ENCODE data around the gene SF3B3. TPM values are rescaled to one million over a fixed set of nuclear protein-coding genes. Genes with fewer than 3 reads are reported as not detected.

The SF3B3 gene
- total RNA-seq, 1 experiment from 2014 or later, result 326 TPM

GRCh38 chr16:70534971-70535370, 11.4 kb downstream of the SF3B3 start:
- Histone ChIP-seq H3K4me2 (no peak overlapping the region), H4K20me1 (ENCODE audit: insufficient read depth) (peaks cover 85% of the 10 kb centered on the region), H3K4me1 (replicated peaks; ENCODE audit: insufficient read depth) (no peaks in the 10 kb centered on the region), H3K9me2 (ENCODE audit: insufficient read depth) (no peaks in the 10 kb centered on the region), H3K79me2 (ENCODE audit: low read depth) (peaks cover 88% of the 10 kb centered on the region), H2AFZ (no peak overlapping the region), H3F3A (ENCODE audit: insufficient read depth, low read depth) (peaks cover 53% of the 10 kb centered on the region), H3K36me3 (ENCODE audit: low read depth) (peaks cover 78% of the 10 kb centered on the region), H3K27me3 (ENCODE audit: insufficient read depth, low read depth) (no peaks in the 10 kb centered on the region), H3K9me3 (ENCODE audit: insufficient read depth, low read depth) (no peaks in the 10 kb centered on the region), H3K27ac (no peak overlapping the region), H3K4me3 (no peak overlapping the region)
- TF ChIP-seq CTCF (conservative IDR thresholded peaks at IDR 0.05) (no peak), EZH2 (IDR thresholded peaks at IDR 0.05; ENCODE audit: low read depth) (no peak)
- no peak for DNase-seq
- intact Hi-C loops (cut with micrococcal nuclease; ENCODE audit: unreplicated experiment), result no loop called here
- ChIA-PET CTCF (no interaction called here), POLR2A (ENCODE audit: unreplicated experiment) (no interaction called here)
- no TSS peak for BruUV-seq (replicated peaks)

- intact Hi-C loops (cut with micrococcal nuclease; ENCODE audit: unreplicated experiment), result no loop called here
- ChIA-PET POLR2A (ENCODE audit: unreplicated experiment) (no interaction called here), CTCF (no interaction called here)
- no peaks in the 10 kb centered on the region for H3K27me3 ChIP-seq (ENCODE audit: insufficient read depth, low read depth)
- no peak for DNase-seq
- H3K4me2 ChIP-seq, result no peak overlapping the region
- H2AFZ ChIP-seq, result no peak overlapping the region
- H3K9me3 ChIP-seq (ENCODE audit: insufficient read depth, low read depth), result no peaks in the 10 kb centered on the region
- no peak overlapping the region for H3K27ac ChIP-seq
- H3K4me1 ChIP-seq (replicated peaks; ENCODE audit: insufficient read depth), result no peaks in the 10 kb centered on the region
- no peaks in the 10 kb centered on the region for H3K9me2 ChIP-seq (ENCODE audit: insufficient read depth)
- no peak overlapping the region for H3K4me3 ChIP-seq
- peaks cover 86% of the 10 kb centered on the region for H4K20me1 ChIP-seq (ENCODE audit: insufficient read depth)
- TF ChIP-seq CTCF (conservative IDR thresholded peaks at IDR 0.05) (no peak), EZH2 (IDR thresholded peaks at IDR 0.05; ENCODE audit: low read depth) (no peak)
- H3K36me3 ChIP-seq (ENCODE audit: low read depth), result peaks cover 78% of the 10 kb centered on the region
- peaks cover 49% of the 10 kb centered on the region for H3F3A ChIP-seq (ENCODE audit: insufficient read depth, low read depth)
- peaks cover 73% of the 10 kb centered on the region for H3K79me2 ChIP-seq (ENCODE audit: low read depth)
- BruUV-seq (replicated peaks), result no TSS peak
Measured at GRCh38 chr16:70540994-70541393, 17.4 kb downstream of the SF3B3 start.

- Histone ChIP-seq H3K9me2 (ENCODE audit: insufficient read depth) (no peaks in the 10 kb centered on the region), H2AFZ (no peak overlapping the region), H3K79me2 (ENCODE audit: low read depth) (peaks cover 67% of the 10 kb centered on the region), H3K4me2 (no peak overlapping the region), H3K36me3 (ENCODE audit: low read depth) (peaks cover 66% of the 10 kb centered on the region), H4K20me1 (ENCODE audit: insufficient read depth) (peaks cover 87% of the 10 kb centered on the region), H3K4me3 (no peak overlapping the region), H3F3A (ENCODE audit: insufficient read depth, low read depth) (peaks cover 55% of the 10 kb centered on the region), H3K4me1 (replicated peaks; ENCODE audit: insufficient read depth) (peaks cover 18% of the 10 kb centered on the region), H3K9me3 (ENCODE audit: insufficient read depth, low read depth) (no peaks in the 10 kb centered on the region), H3K27ac (no peak overlapping the region), H3K27me3 (ENCODE audit: insufficient read depth, low read depth) (no peaks in the 10 kb centered on the region)
- ChIA-PET CTCF (no interaction called here), POLR2A (ENCODE audit: unreplicated experiment) (no interaction called here)
- TF ChIP-seq EZH2 (IDR thresholded peaks at IDR 0.05; ENCODE audit: low read depth) (no peak), CTCF (conservative IDR thresholded peaks at IDR 0.05) (no peak)
- DNase-seq, result no peak
- BruUV-seq (replicated peaks), result TSS peak; percentile 0
- intact Hi-C loops (cut with micrococcal nuclease; ENCODE audit: unreplicated experiment), result no loop called here
Measured at GRCh38 chr16:70544548-70544947, 20.9 kb downstream of the SF3B3 start.

Measured in PC-9 (cell line).